8988T (cell line): ENCODE data around the gene IRAK4.

Source experiments
- DNase-seq: peaks from one replicate; pipeline ENCODE4 v3.0.0; 2011

IRAK4 gene

DNA sequence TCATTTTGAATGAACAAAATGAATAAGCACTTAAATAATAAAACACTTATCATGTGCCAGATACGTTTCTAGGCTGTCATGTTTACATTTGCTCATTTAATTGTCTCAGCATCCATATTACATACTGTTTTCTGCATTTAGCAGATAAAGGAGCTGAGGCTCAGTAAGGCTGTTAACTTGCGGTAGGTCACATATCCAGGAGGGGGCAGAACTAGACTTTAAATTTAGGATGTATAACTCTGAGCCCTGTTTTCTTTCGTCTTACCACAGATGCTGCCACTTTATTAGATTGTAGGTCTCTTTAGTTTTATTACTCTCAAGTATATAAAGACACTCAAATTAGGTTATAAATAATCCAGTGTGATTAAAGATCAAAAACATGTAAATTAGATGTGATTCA lies 17.7 kb downstream of the IRAK4 start:
- DNase-seq, result no peak

DNA sequence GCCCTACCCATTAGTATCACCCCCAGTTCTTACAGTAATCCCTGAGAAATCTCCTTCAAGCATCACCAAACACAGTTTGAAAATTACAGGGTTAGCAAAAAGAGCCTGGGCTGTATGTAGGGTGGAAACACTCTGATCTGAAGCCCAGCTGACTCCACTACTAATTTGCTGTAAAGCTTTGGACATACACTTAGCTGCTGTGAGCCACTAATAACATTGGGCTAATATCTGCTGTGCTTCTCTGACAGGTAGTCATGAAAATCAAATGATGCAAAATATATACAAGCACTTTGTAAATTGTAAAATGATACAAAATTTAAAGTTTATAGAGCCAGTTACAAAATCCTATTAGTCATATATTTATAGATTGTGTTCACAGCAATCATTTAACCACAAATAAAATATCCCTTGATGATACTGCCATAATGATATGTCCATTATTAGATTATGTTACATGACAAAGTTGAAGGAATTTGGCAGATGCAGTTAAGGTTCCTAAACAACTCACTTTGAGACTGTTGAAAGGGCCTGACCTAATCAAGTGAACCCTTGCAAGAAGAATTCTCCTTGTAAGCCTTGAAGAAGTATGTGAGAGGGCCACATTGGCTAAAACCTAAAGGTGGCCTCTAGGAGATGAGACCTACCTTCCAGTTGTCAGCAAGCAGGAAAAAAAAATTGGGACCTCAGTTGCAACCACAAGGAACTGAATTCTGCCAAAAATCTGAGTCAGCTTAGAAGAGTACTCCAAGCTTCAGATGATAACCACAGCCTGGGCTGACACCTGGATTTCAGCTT lies 28.3 kb downstream of the IRAK4 start:
- DNase-seq, result no peak

DNA sequence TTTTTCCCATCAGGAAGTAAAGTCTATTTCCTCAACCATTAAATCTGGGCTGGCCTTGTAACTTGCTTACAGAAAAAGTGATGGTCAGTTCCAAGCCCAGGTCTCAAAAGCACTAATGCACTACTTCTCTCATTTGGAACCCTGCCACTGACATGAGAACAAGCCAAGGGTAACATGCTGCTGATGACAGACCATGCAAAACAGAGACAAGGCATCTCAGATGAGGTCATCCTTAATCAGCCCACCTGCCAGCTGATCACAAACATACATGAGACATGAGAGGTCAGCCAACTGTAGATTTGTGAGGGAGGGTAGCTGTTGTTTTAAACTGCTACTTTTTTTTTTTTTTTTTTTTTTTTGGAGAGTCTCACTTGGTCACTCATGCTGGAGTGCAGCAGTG lies 31.2 kb downstream of the IRAK4 start:
- DNase-seq, result no peak

DNA sequence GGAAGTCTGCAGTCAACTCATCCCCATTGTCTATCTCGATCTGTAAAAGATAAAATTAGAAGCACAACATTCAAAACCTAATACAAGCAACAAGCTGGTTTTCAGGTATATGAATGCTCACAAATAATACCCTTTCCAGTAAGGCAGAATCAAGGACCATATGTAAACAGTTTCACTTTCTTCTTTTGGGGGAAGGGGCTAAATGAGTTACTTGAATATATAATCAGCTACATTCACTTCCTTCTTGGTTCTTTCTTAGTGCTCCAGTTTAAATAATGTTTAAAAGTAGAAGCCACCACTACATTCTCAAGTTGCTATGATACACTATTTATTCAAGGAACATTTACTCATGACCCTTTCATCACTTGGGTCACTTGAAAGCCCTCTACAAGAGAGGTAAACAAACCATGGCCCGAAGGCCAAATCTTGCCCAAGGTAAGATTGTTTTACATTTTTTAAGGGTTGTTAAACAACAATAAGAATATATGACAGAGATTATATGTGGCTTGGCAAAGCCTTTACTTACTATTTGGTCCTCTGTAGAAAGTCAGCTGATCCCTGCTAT lies 37.0 kb downstream of the IRAK4 start:
- no peak for DNase-seq

DNA sequence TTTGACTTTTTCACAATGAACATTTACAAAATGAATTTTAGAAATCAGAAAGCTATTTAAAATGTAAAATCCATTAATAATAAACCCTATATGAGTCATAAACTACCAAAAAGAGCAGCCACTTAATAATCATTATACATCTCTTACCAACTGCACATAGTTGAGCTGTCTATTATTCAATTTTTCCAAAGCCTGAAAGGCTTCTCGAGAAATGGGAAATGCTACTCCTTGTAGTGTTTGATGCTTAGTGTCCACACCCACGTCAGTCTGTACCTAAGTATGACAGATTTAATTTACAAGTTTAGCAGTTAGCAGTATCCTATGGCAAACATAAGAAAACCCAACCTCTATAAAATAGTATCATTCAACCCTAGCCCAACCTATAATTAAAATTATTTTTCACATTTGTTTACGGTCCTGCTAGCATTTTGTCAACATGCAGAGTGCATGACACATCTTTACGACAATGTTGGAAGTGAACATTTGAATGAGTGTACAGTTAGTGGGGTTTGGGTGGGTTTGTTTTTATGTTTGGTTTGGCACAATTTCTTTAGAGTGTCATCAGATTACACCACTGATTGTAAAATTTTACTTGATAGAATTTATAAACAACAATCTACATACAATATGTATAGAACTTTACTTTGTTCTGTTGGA lies 38.9 kb downstream of the IRAK4 start:
- DNase-seq, result no peak

DNA sequence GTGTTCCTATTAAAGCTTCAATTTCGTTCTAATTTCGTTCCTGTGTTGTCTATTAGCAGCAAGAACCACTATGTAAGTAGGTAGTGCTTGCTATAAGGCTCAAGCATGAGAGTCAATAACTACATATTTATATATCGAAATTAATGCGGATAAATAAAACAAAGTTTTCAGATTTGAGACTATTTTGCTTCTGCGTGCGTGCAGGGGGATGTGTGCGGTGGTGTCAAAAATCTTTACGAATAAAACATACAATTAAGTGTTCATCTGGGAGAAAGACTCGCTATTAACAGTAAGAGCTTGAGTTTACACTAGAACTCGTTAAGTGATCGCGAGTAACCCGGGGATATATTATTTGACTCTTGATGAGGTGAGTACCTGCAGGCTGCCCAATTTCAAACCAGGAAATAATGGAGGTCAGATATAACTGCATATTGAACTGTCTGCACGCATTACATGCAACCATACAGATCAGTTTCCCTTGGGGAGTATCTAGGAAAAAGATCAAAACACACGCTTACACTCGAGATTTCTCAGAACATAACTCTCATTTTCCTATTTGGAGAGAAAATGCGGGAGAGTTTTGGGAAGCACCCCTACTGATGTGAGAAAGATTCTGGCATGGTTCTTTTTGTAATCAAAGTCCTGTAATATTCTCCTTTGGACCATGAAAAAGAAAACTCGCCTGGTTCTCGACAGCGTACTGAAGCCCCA lies 46.6 kb downstream of the IRAK4 start:
- no peak for DNase-seq

DNA sequence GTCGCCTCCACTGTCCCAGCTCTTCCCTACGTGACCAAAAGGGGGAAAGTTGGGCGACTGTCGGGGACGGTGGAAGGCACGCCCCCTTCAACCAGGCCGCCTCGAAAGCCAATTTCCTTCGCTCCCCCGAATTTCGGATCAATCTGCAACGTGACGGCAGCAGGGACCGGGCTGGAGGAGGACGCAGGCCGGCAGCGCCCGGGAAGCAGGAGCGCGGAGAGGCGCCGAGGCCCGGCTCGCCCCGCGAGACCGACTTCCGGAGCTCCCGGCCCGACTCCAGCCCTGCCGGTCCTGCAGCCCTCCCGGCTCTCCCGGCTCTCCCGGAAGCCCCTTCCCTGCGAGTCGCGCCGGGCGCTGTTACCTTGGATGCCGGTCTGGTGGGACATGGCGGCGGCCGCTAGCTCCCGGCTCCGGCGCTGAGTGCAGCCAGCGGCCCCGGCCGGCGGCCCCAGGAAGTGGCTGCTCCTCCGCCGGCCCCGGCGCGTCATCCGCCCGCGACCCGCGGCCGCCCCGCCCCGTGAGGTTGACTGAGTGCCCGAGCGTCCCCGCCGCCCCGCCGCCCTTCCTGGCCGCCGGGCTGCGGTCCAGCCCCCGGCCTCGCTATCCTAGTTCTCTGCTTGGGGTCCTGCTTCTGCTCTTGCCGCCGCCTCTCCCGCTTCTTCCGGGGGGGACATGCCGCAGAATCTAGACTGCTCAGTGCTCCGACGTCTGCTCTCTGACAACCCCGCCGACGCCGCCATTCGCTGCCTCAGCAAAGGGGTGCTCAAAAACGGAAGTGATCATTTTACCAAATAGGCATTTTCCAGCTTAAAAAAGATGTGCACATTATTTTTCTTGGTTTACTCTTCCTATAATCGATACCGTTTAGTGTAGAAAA lies 47.3 kb downstream of the IRAK4 start, which contains the start of gene TWF1:
Gene TWF1 (minus strand): TSS at position 458 of the 877 bp plus-strand sequence. CDS start 72 bp downstream, at position 386.
- peak; percentile 66 for DNase-seq

DNA sequence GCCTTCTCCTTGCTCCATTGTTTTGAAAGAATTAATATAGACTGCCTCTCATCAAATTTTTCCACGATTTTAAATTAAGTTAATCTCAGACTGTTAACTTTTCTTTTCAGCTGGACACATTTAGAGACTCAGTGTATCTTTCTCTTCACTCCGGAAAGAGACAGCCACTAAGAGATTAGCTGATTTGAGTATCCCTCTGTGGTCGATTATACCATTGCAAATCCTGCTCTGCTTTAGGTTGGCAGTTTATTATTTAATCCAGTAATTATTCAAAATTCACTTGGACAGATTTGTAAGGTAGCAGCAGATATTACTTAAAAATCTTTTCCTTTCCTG lies 48.0 kb downstream of the IRAK4 start:
- DNase-seq, result no peak

DNA sequence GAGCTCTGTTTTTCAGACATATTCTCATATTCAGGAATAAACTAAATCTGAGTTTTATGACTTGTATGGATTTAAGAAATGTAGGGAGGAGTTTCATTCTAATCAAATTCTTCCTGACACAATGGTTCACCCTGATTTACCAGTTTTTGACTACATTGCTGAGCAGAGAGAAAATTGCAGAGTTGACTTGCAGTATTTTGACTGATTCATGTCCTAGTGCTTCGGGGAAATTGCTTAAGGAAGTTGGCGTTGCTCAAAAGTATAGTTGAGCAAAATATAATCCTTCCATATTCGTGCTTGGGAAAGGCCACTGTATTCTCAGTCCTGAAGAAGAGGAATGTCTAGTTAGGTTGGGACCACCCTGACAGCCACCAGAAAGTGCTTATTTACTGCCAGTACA lies 48.6 kb downstream of the IRAK4 start:
- no peak for DNase-seq

DNA sequence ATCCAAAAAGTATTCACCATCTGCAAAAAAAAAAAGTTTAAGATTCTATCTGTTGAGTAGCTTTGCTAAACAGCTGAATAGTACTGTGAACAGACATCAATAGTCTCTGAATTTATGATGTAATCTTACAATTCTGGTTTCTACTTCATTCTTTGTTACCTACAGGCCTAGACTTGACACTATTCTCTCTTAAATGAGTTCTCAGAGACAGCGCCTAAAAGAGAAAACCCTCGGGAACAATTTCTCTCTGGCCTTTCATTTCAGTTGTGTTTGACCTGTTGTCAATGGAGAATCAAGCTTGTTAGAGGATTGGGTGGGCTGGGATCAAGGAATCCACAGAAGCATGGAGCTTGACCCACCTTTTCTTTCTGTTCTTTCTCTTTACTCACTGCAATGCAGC lies 53.3 kb downstream of the IRAK4 start:
- DNase-seq, result no peak

DNA sequence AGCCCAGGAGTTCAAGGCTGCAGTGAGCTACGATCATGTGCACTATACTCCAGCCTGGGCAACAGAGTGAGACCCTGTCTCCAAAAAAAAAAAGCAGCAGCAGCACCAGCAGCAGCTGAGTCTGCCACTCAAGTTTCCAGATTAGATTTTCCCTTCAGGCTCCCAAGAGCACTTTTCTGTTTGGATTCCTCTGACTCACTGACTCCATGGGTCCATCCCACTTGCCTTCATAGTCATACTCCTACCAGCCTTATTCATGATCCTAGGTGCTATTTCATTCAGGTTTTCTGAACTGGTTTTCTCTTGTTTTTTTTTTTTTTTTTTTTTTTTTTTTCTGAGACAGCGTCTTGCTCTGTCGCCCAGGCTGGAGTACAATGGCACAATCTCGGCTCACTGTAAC lies 54.2 kb downstream of the IRAK4 start:
- no peak for DNase-seq

DNA sequence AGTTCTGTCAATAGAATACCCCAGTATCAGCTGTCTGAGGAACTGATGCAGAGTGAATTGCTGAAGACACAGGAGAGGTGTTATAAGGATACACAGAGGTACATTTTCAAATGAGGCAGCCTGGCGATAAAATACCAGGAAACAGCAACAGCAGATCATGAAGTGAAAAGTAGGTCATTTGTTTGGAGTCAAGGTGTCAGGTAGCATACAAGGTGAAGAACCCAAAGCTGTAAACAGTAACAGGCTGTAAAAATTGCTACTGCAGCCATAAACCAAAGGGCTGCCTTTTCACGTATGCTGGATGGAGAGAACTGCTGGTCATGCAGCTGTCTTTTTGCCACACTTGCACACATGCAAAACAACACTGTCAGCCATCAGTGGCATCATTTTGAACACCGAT lies 56.7 kb downstream of the IRAK4 start:
- DNase-seq, result no peak

DNA sequence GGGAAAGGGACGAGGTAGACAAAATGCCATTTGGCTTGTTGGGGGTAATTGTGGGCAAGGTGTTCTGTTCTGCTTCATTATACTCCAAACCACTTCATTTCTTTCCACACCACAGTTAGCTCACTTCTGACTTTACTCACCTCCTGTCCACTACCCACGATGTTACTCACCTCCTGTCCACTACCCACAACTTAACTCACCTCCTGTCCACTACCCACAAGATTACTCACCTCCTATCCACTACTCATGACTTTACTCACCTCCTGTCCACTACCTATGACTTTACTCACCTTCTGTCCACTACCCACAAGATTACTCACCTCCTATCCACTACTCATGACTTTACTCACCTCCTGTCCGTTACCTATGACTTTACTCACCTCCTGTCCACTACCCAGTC lies 57.4 kb downstream of the IRAK4 start:
- no peak for DNase-seq

DNA sequence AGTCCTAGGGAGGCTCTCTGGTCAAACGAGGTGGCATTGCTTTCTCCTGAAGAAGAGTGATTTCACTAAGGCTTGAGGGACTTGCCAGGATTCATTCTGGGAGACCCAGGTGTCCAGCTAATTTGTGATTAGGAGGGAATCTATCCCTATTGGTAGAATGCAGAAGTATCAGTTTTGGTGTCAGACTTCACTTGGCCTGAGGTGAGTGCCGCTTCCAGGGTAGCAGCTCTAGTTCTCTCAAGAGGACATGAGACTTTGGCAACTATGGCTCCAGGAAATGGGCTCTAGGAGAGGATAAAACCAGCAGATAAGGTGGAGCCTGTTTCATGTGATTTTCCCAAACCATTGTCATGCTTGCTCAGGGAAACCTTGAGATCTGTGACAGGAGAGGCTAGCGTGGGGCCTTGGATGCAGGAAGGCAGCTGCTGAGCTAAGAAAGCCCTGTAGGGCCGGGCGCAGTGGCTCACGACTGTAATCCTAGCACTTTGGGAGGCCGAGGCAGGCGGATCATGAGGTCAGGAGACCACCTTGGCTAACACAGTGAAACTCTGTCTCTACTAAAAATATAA lies 65.5 kb downstream of the IRAK4 start:
- no peak for DNase-seq

DNA sequence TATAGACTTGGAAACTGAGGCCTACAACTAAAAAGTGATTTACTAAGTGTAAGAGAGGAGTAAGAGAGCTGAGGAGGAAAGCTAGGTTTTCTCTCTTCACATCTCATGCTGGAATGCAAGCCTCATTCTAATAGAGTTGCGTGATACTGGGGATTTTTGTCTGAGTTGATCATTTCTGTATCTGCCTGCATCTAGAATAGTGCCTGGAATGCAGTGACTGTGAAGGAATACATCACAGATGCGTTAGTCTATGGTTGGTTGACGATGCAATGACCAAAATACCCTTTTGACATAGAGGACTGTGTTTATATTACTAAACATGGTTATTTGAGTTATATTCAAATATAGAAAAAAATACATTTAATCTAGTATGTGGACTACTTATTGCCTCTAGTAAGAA lies 67.9 kb downstream of the IRAK4 start:
- no peak for DNase-seq

DNA sequence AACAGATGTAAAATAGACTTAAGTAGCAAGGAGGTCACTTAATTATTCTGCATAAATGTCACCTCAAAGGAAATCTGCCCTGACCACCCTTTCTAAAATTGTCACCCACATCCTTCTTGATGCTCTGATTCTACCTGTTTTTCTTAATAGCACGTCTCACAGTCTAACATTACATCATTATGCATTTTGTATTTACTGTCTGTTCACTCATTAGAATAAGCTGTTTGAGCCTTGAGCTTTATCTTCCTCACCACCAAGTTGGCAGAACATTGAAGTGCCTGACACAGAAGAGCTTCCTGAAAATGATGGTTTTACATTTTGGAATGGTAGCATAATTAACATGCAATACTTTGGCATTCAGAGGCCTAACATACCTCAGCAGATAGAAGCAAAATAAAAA lies 68.3 kb downstream of the IRAK4 start:
- no peak for DNase-seq

DNA sequence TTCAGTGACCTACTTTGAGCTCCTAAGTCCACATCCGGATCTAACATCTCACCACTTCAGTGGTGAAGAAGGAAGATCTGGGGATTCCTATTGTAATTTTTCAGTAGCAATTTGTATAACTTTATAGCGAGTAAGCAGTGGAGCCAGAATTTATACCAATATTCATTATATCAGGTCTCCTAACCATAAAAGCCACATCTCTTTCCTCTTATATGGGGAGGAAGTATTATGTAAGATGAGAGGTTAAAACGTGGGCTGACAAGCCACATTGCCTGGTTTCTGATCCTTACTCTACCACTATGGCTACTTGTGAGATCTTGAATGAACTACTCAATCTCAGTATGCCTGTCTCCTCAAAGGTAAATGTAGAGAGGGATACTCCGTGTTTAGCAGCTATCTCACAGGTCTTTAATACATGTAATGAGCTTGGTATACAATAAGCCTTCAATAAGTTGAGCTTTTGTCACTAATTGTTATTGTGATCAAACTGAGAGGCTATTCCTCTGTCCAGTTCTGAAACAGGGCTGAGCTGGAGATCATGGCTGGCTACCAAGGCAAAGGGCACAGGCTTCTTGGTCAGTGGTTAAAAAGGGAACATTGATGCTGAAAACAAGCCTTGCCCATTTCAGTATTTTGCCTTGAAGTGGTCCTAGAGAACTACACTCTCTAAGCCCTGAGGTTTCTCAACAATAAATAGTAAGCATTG lies 73.9 kb downstream of the IRAK4 start:
- no peak for DNase-seq

DNA sequence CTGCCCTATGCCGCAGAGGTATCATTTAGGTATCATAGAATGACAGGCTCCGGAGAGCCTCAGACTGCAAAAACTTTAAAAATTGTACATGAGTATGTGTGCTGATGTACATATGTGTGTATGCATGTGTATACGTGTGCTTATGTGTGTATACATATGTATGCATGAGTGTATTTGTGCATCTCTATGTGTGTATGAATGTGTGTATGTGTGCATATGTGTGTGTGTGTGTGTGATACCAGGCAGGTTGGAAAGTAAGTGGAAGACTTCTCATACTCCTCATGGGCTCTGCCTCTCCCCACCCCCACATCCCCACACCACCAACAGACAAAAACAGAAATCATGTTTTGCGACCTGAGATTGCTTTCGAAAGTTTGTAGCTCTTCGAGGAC lies 76.5 kb downstream of the IRAK4 start:
- no peak for DNase-seq

DNA sequence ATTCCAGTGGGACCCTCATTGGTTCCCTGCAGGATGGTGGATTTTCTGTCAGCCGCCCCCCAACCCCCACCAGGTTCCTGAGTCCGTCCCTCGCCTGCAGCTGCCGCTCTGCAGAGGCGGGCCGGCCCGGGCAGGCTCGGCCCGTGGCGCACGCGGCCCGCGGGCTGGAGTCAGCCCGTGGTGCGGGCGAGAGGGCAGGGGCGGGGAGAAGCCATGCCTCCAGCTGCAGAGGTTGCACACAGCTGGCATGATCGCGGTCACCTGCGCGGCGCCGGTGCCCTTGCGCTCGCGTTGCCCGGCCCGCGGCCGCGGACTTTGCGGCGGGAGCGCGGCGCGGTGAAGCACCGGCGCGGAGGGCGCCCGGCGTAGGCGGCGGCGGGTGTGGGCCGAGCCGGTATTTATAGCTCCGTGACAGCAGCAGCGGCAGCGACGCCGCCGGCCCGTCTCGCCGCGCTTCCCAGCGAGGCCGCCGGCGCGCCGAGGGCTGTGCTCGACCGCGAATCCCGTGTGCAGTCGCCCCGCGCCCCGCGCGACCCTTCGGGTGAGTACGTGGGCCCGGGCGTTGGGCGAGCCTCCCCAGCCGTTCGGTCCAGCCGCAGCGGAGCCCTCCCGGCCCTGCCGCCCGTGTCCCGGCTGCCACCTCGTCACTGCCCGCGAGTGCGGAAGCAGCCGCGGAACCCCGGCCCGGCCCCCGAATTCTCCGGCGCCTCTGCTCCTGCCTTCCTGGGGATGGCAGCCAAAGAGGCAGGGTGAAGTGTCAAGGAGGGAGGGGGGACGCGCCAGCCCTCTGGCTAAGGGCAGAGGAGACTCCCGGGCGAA lies 77.1 kb downstream of the IRAK4 start, which contains the start of gene TMEM117:
Gene TMEM117 (plus strand): TSS at position 426 of the 819 bp plus-strand sequence.
- peak; percentile 45 for DNase-seq

DNA sequence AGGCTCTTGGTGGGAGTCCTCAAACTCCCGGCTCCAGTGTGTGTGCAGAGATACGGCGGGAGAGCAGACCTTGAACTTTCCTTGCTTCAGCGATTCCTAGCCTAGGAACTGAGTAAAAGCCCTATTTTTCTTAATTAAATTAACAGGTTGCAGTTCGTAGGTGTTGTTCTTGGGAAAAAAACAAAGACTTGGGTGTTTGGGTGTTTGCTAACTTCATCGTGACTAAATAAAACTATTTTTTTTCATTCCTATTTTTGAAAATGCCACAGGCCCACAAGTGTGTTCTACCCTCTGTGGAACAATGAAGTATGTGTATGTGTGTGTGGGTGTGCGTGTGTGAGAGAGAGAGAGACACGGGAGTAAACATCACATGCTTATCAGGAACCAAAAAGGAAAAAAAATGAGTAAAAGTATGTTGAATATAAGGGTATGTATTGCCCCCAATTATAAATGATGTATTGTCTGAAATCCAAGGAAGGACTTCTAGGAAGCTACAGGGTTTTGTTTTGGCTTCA lies 77.8 kb downstream of the IRAK4 start:
- DNase-seq, result no peak
